Liver (tissue), 9 donors: ENCODE measurements around the gene MS4A6A. TPM values are rescaled to one million over a fixed set of nuclear protein-coding genes. Genes with fewer than 3 reads are reported as not detected.

Source experiments
- DNase-seq: peaks from one replicate; pipeline ENCODE4 v3.0.0-alpha.2; 2017; ENCODE audit warnings: low spot score
- H3K27ac ChIP-seq, 2 donors: one replicate each; pipeline ENCODE4 v1.7.0; 2013; ENCODE audit warnings: inconsistent platforms in 2 of 2, low read length in 2 of 2, control low read depth in 1 of 2, low read depth in 1 of 2, mild to moderate bottlenecking in 1 of 2
- H3K27me3 ChIP-seq, 4 donors: one replicate each; pipeline versions ENCODE4 v1.6.1 to v1.7.0; 2013; ENCODE audit warnings: low read length in 3 of 4, inconsistent platforms in 1 of 4, mild to moderate bottlenecking in 1 of 4, moderate library complexity in 1 of 4; ENCODE audit not compliant: control insufficient read depth in 4 of 4, insufficient read depth in 4 of 4
- H3K36me3 ChIP-seq, 4 donors: one replicate each; pipeline versions ENCODE4 v1.6.1 to v1.7.0; 2013; ENCODE audit warnings: low read length in 3 of 4, mild to moderate bottlenecking in 3 of 4, low read depth in 1 of 4, moderate library complexity in 1 of 4; ENCODE audit not compliant: control insufficient read depth in 4 of 4, insufficient read depth in 3 of 4
- H3K4me1 ChIP-seq, 4 donors: one replicate each; pipeline versions ENCODE4 v1.6.1 to v1.7.0; 2013; ENCODE audit warnings: low read length in 3 of 4, mild to moderate bottlenecking in 3 of 4, moderate library complexity in 1 of 4; ENCODE audit not compliant: control insufficient read depth in 4 of 4, insufficient read depth in 4 of 4
- H3K4me3 ChIP-seq, 3 donors: one replicate each; pipeline versions ENCODE4 v1.6.1 to v1.7.0; 2013; ENCODE audit warnings: low read length in 3 of 3, control low read depth in 1 of 3, low read depth in 1 of 3, mild to moderate bottlenecking in 1 of 3
- H3K9ac ChIP-seq, 2 donors: one replicate each; pipeline ENCODE4 v1.7.0; 2013; ENCODE audit warnings: low read length in 2 of 2, mild to moderate bottlenecking in 2 of 2, moderate library complexity in 2 of 2, control low read depth in 1 of 2, low read depth in 1 of 2
- H3K9me3 ChIP-seq, 4 donors: one replicate each; pipeline versions ENCODE4 v1.6.1 to v1.7.0; 2013; ENCODE audit warnings: low read length in 3 of 4; ENCODE audit not compliant: control insufficient read depth in 4 of 4
- CTCF ChIP-seq: fragments of 150-350 bp; IDR thresholded peaks from 2 replicates; pipeline ENCODE4 v1.5.1; 2017; ENCODE audit warnings: improper control_type of control experiment, low read depth, low read length; ENCODE audit not compliant: missing input control
- EGR1 ChIP-seq, 2 donors: IDR thresholded peaks; 2 replicates each; pipeline ENCODE4 v1.6.1; 2016 to 2018; ENCODE audit warnings: antibody characterized with exemption in 2 of 2, low read depth in 2 of 2
- FOXA1 ChIP-seq: IDR thresholded peaks from 2 replicates; pipeline ENCODE4 v1.6.1; 2016; ENCODE audit warnings: antibody characterized with exemption
- FOXA2 ChIP-seq: IDR thresholded peaks from 2 replicates; pipeline ENCODE4 v1.6.1; 2016; ENCODE audit warnings: antibody characterized with exemption
- GABPA ChIP-seq, 2 donors: IDR thresholded peaks in 1 of 2; conservative IDR thresholded peaks in 1 of 2; 2 replicates each; pipeline ENCODE4 v1.6.1; 2016; ENCODE audit warnings: antibody characterized with exemption in 2 of 2, mild to moderate bottlenecking in 1 of 2, moderate library complexity in 1 of 2
- HNF4A ChIP-seq, 2 donors: conservative IDR thresholded peaks; 2 replicates each; pipeline ENCODE4 v1.6.1; 2016; ENCODE audit warnings: antibody characterized with exemption in 2 of 2, mild to moderate bottlenecking in 2 of 2
- JUND ChIP-seq, 2 donors: IDR thresholded peaks; 2 replicates each; pipeline ENCODE4 v1.6.1; 2016; ENCODE audit warnings: antibody characterized with exemption in 2 of 2
- MAX ChIP-seq: IDR thresholded peaks from 2 replicates; pipeline ENCODE4 v1.6.1; 2016; ENCODE audit warnings: antibody characterized with exemption
- NR2F2 ChIP-seq: IDR thresholded peaks from 2 replicates; pipeline ENCODE4 v1.6.1; 2016; ENCODE audit warnings: antibody characterized with exemption
- RAD21 ChIP-seq, 2 donors: IDR thresholded peaks; 2 replicates each; pipeline ENCODE4 v1.6.1; 2016; ENCODE audit warnings: antibody characterized with exemption in 2 of 2, mild to moderate bottlenecking in 2 of 2
- RXRA ChIP-seq, 2 donors: IDR thresholded peaks; 2 replicates each; pipeline ENCODE4 v1.6.1; 2017 to 2018; ENCODE audit warnings: antibody characterized with exemption in 2 of 2, mild to moderate bottlenecking in 1 of 2
- SP1 ChIP-seq: IDR thresholded peaks from 2 replicates; pipeline ENCODE4 v1.6.1; 2018; ENCODE audit warnings: antibody characterized with exemption, mild to moderate bottlenecking
- TAF1 ChIP-seq: conservative IDR thresholded peaks from 2 replicates; pipeline ENCODE4 v1.6.1; 2016; ENCODE audit warnings: antibody characterized with exemption, mild to moderate bottlenecking
- YY1 ChIP-seq: IDR thresholded peaks from 2 replicates; pipeline ENCODE4 v1.6.1; 2016; ENCODE audit warnings: antibody characterized with exemption, mild to moderate bottlenecking
- WGBS: extraction: QIAGEN DNeasy Blood & Tissue Kit; methylation state at CpG from one replicate; pipeline ENCODE4 v1.1.7; 2013; 5-methylcytosine and 5-hydroxymethylcytosine counted together
- polyA plus RNA-seq, 2 donors: library from polyadenylated mRNA; stranded (reverse) in 1 of 2; unstranded in 1 of 2; fragments of 200-250 nt in 1 of 2; fragments of >200 nt in 1 of 2; fragmentation: Nextera tagmentation in 1 of 2; extraction: Ambion mirVana in 1 of 2; gene quantifications; one replicate each; pipeline versions ENCODE4 v1.2.1 to v1.2.3, GENCODE V29; 2013 to 2015
- total RNA-seq, 2 donors: library from RNA; depleted of rRNA; stranded (reverse); fragments of >200 nt; gene quantifications; one replicate each; pipeline ENCODE4 v1.2.3, GENCODE V29; 2014
- TF ChIP-seq, protein P1 (sequence below): IDR thresholded peaks from 2 replicates; pipeline ENCODE4 v1.6.1; 2016; ENCODE audit warnings: antibody characterized with exemption, mild to moderate bottlenecking
- TF ChIP-seq, protein P2 (sequence below): IDR thresholded peaks from 2 replicates; pipeline ENCODE4 v1.6.1; 2016; ENCODE audit warnings: antibody characterized with exemption
- donor health status: healthy.
- donor health status: healthy.
- donor health status: healthy.
- donor health status: healthy.
- donor health status: healthy.

MS4A6A gene
- total and polyA plus RNA-seq, 4 donors, result 64.6 to 117 (median 99.4) TPM

DNA sequence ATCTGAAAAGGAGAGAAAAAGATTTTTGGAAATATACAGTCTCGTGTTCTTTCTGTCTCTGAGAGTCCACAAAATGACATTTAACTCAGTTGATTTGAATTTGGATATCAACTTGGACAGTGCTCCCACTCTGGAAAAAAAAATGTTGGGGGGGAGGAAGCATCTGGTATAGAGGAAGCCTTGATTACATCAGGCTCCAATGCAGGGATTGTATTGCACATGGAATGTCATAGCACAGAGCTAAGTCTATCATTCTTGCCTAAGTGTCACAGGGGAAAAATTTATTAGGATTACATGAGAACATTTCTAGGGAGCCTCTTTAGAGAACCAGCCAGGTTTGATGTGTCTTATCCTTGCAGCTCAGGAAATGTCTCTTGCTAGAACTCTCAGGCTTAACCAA, 23.0 kb downstream of the MS4A6A start:
- DNase-seq, result no peak
- Histone ChIP-seq H3K9ac (no peak overlapping the region), H3K4me1 (no peaks in the 10 kb centered on the region), H3K27ac (no peak overlapping the region), H3K27me3 (no peaks in the 10 kb centered on the region), H3K9me3 (peaks cover 0 to 3% (median 0%) of the 10 kb centered on the region in 4 donors), H3K4me3 (no peak overlapping the region), H3K36me3 (no peaks in the 10 kb centered on the region)
- WGBS, result 56% methylated on average over 1 of the region's 1 CpG
- no peak for TF ChIP-seq MAX
- no peak for TF ChIP-seq EGR1 (IDR thresholded peaks at IDR 0.05; ENCODE audit: low read depth in 2 of 2)
- TF ChIP-seq JUND (IDR thresholded peaks at IDR 0.05), result no peak
- no peak for TF ChIP-seq FOXA1
- no peak for TF ChIP-seq RAD21 (IDR thresholded peaks at IDR 0.05)

- H3K9ac ChIP-seq, result no peak overlapping the region
- no peak for TF ChIP-seq RAD21 (IDR thresholded peaks at IDR 0.05)
- WGBS, result 68% methylated on average over 2 of the region's 2 CpGs
- no peak overlapping the region for H3K4me3 ChIP-seq
- no peaks in the 10 kb centered on the region for H3K36me3 ChIP-seq
- H3K27ac ChIP-seq, result no peak overlapping the region
- peaks cover 0 to 3% (median 0%) of the 10 kb centered on the region in 4 donors for H3K9me3 ChIP-seq
- H3K27me3 ChIP-seq, result no peaks in the 10 kb centered on the region
- no peak for DNase-seq
- no peaks in the 10 kb centered on the region for H3K4me1 ChIP-seq
Measured at GRCh38 chr11:60159284-60159683, 23.6 kb downstream of the MS4A6A start.

DNA sequence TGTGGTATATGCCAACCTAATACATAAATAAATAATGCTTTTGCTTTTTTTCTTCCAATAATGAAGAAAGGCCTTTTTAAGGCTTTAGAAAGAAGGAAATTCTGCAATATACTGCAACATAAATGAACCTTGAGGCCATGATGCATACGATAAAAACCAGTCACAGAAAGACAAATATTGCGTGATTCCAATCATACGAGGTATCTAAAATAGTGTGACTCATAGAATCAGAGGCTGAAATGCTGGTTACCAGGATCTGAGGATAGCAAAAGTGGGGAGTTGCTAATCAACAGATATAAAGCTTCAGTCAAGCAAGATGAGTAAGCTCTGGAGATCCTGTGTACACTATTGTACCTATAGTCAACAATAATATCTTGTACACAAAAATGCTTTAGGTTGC, 24.2 kb downstream of the MS4A6A start:
- TF ChIP-seq FOXA2, result no peak
- TF ChIP-seq RXRA (IDR thresholded peaks at IDR 0.05), result no peak
- TF ChIP-seq SP1, result no peak
- TF ChIP-seq YY1, result no peak
- TF ChIP-seq JUND (IDR thresholded peaks at IDR 0.05), result no peak
- TF ChIP-seq, protein P1, sequence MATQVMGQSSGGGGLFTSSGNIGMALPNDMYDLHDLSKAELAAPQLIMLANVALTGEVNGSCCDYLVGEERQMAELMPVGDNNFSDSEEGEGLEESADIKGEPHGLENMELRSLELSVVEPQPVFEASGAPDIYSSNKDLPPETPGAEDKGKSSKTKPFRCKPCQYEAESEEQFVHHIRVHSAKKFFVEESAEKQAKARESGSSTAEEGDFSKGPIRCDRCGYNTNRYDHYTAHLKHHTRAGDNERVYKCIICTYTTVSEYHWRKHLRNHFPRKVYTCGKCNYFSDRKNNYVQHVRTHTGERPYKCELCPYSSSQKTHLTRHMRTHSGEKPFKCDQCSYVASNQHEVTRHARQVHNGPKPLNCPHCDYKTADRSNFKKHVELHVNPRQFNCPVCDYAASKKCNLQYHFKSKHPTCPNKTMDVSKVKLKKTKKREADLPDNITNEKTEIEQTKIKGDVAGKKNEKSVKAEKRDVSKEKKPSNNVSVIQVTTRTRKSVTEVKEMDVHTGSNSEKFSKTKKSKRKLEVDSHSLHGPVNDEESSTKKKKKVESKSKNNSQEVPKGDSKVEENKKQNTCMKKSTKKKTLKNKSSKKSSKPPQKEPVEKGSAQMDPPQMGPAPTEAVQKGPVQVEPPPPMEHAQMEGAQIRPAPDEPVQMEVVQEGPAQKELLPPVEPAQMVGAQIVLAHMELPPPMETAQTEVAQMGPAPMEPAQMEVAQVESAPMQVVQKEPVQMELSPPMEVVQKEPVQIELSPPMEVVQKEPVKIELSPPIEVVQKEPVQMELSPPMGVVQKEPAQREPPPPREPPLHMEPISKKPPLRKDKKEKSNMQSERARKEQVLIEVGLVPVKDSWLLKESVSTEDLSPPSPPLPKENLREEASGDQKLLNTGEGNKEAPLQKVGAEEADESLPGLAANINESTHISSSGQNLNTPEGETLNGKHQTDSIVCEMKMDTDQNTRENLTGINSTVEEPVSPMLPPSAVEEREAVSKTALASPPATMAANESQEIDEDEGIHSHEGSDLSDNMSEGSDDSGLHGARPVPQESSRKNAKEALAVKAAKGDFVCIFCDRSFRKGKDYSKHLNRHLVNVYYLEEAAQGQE, result no peak
- TF ChIP-seq NR2F2, result no peak
- TF ChIP-seq FOXA1, result no peak
- no peak for TF ChIP-seq TAF1
- no peak for TF ChIP-seq GABPA (IDR thresholded peaks at IDR 0.05 in 1 of 2, conservative IDR thresholded peaks at IDR 0.05 in 1 of 2)
- TF ChIP-seq HNF4A (conservative IDR thresholded peaks at IDR 0.05), result no peak
- no peak for TF ChIP-seq CTCF
- no peak for TF ChIP-seq EGR1 (IDR thresholded peaks at IDR 0.05; ENCODE audit: low read depth in 2 of 2)
- TF ChIP-seq RAD21 (IDR thresholded peaks at IDR 0.05), result no peak
- TF ChIP-seq, protein P2, sequence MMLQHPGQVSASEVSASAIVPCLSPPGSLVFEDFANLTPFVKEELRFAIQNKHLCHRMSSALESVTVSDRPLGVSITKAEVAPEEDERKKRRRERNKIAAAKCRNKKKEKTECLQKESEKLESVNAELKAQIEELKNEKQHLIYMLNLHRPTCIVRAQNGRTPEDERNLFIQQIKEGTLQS, result no peak
- Histone ChIP-seq H3K4me1 (no peaks in the 10 kb centered on the region), H3K9ac (no peak overlapping the region), H3K36me3 (no peaks in the 10 kb centered on the region), H3K27ac (no peak overlapping the region), H3K4me3 (no peak overlapping the region), H3K9me3 (peaks cover 0 to 3% (median 0%) of the 10 kb centered on the region in 4 donors), H3K27me3 (no peaks in the 10 kb centered on the region)
- 61% methylated on average over 3 of the region's 3 CpGs for WGBS
- DNase-seq, result no peak
